ENCODE data around the gene CNTLN.
"Not testable (repeated sequence)": the region's sequence is repeated elsewhere in the genome, so short reads cannot be mapped to it uniquely, and the experiment has no call there.

CNTLN gene

DNA sequence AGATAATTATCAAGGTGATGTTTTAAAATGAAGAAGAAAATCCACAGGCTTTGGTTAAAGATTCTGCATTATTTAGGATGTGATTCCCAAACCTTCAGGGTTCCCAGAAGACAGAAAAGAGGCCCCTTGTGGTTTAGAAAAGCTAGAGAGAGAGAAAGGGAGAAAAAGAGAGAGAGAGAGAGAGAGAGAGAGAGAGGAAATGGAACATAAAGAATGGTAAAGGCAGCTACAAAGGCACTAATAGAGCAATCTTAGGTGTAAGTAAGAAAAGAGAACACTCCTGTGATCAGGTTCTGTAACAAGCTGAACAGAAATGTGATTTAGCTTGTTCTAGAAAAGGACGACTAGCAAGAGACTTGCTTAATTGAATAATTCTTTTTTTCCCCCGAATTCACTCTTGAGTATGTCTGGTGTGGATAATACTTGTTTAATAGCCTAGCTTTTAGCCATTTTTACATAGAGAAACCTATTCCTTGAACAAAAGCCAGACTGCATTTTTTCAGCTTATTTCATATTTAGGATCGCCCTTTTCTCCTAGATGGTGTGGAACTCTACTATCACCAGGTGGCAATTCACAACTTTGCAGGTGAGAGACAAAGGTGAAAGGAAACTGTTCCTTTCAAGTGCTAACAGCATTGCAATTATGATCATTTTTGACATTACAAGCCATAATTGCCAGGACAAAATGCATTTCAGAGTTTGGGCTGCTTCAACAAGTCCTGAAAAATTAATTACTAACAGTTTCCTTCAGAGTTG lies 386.4 kb downstream of the CNTLN start:
- no peak for DNase-seq

DNA sequence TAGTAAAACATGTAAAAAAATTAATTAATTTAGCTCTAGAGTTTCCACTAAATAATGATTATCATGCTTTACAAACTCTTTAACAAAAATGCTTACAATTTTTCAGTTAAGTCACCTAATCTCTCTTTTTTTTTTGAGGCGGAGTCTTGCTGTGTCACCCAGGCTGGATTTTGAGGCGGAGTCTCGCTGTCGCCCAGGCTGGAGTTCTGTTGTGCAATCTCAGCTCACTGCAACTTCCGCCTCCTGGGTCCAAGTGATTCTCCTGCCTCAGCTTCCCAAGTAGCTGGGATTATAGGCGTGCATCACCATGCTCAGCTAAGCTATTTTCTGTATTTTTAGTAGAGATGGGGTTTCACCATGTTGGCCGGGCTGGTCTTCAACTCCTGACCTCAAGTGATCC lies 391.9 kb downstream of the CNTLN start:
- not testable (repeated sequence) for DNase-seq

DNA sequence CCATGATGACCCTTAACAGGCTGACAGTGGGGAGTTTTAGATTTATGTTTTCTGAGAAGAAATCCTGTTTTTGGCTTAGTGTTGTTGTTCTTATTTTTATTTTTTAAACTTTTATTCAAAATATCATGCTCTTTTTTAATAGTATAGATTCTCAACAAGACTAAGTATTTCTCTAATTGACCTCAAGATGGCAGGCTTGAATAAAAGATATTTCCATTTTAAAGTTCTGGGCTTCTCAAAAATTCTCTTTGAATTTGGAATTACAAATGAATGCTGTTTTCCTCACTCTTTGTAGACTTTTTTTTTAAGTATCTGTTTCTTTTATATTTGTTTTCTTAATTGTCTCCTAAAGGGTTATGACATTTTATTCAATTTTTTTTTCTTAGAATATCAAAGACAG lies 394.0 kb downstream of the CNTLN start:
- peak; percentile 15 for DNase-seq

DNA sequence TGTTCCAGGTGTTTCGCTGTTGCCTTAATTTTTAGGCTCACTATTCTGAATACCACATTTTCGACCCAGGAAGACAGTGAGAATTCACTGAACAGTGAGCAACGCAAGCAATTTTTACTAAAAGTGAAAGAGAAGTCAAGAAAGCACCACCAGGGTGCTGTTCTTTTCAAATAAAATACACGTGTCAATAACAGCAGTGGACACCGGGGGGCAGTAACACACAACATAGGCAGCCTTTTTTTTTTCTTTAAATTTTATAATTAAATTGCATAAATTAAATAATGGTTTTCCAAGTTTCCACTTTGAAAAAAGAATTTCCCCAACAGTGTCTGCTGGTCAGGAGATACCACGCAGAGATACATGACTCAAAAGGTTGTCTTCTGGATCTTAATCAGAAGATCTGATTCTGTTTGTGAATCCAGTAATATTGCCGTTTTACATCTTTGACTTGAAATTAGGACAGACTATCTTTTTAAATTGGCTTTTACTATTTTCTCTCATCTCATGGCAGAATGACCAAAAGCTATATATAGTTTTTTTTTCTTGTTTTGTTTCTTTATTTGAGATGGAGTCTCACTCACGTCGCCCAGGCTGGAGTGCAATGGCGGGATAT lies 396.9 kb downstream of the CNTLN start:
- peak; percentile 45 for DNase-seq

DNA sequence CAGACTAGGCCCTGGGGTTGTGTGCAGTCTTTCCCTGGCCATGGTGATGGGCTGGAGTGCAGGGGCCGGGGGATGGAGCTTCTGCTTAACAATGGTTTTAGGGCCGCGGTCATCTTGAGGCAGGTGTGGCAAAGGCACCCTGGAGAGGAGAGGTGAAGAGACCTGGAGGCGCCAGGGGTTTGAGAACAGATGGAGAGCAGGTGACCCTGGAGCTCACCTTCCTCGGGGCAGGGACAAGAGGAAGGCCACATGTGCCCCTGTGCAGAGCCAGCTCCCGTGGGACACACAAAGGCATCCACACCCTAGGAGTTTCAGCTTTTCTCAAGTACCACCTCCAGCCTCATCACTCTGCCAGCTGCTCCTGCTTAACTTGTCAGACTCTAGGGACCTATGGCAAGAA lies 397.6 kb downstream of the CNTLN start:
- DNase-seq, result no peak

DNA sequence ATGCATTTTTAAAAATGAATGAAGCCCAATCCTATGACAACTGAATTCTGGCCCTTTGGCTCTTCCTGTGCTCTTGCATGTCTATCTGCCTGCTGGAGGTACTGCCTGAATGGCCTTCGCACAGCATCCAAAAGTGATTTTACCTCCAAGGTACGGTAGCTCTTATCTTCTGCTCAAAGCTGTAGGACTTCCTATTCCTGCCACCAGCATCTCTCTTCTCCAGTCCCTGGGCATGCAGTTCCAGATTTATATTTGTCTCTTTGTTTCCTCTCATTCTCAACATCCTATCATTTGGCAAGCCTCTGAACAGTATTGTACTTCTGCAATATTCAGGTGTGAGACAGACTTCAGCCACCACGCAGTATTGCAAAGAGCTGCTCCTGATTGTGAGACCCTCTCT lies 400.3 kb downstream of the CNTLN start:
- DNase-seq, result no peak

DNA sequence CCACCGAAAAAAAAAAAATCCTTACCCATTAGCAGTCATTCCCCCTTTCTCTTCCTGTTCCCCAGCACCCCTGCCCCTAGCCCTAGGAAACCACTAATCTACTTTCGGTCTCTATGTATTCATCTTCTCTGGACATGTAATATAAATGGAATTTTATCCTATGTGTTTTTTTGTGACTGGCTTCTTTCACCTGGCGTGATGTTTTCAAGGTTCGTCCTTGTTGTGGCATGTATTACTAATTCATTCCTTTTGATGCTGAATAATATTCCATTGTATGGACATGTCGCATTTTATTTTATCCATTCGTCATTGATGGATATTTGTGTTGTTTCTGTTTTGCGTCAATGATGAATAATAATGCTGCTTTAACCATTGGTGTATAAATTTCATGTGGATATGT lies 401.2 kb downstream of the CNTLN start:
- DNase-seq, result no peak

DNA sequence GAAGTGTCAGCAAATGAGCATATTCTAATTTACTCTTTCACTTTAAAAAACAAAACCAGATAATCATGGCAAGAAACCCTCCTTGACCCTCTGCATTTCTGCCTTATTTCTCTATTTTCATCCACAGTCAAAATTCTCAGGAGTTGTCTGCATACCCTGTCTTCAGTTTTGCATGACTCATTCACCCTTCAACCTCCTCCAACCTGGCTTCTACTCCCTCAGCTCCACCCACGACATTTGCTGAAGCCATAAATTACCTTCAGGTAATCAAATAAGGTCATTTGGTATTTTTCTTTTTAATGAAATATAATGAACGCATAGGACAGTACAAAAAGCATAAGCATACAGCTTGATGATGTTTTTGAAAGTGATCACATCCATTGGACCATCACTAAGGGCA lies 416.2 kb downstream of the CNTLN start:
- no peak for DNase-seq

Data from NCI-H2227 treated with DMSO at 0.1 percent for 48 hours (cell line).